ENCODE data around the gene SHOC2.

SHOC2 gene

GRCh38 chr10:110931769-110932381 lies 12.5 kb downstream of the SHOC2 start:
- Mint-ChIP-seq H3K27ac (no peak overlapping the region), H3K36me3 (ENCODE audit: low read depth) (peaks cover 13% of the 10 kb centered on the region), H3K27me3 (ENCODE audit: low read depth, poor library complexity) (no peaks in the 10 kb centered on the region), H3K4me1 (no peaks in the 10 kb centered on the region), H3K9me3 (peaks cover 4% of the 10 kb centered on the region), H3K4me3 (no peak overlapping the region)
- DNase-seq, result no peak
- no peak for TF ChIP-seq CTCF (IDR thresholded peaks at IDR 0.05)

GRCh38 chr10:110932505-110933180 lies 13.2 kb downstream of the SHOC2 start:
- no peak for TF ChIP-seq CTCF (IDR thresholded peaks at IDR 0.05)
- Mint-ChIP-seq H3K9me3 (peaks cover 4% of the 10 kb centered on the region), H3K27me3 (ENCODE audit: low read depth, poor library complexity) (no peaks in the 10 kb centered on the region), H3K36me3 (ENCODE audit: low read depth) (peaks cover 18% of the 10 kb centered on the region), H3K4me1 (no peaks in the 10 kb centered on the region), H3K4me3 (no peak overlapping the region), H3K27ac (no peak overlapping the region)
- no peak for DNase-seq

- Mint-ChIP-seq H3K9me3 (peaks cover 12% of the 10 kb centered on the region), H3K36me3 (ENCODE audit: low read depth) (peaks cover 40% of the 10 kb centered on the region), H3K27ac (no peak overlapping the region), H3K4me3 (no peak overlapping the region), H3K27me3 (ENCODE audit: low read depth, poor library complexity) (no peaks in the 10 kb centered on the region), H3K4me1 (no peaks in the 10 kb centered on the region)
- no peak for DNase-seq
- no peak for TF ChIP-seq CTCF (IDR thresholded peaks at IDR 0.05)
Measured at GRCh38 chr10:110936757-110937156, 17.4 kb downstream of the SHOC2 start.

GRCh38 chr10:110939419-110939818 lies 20.0 kb downstream of the SHOC2 start:
- Mint-ChIP-seq H3K27ac (no peak overlapping the region), H3K27me3 (ENCODE audit: low read depth, poor library complexity) (no peaks in the 10 kb centered on the region), H3K4me1 (no peaks in the 10 kb centered on the region), H3K4me3 (no peak overlapping the region), H3K36me3 (ENCODE audit: low read depth) (peaks cover 66% of the 10 kb centered on the region), H3K9me3 (peaks cover 37% of the 10 kb centered on the region)
- no peak for TF ChIP-seq CTCF (IDR thresholded peaks at IDR 0.05)
- no peak for DNase-seq

- peaks cover 3% of the 10 kb centered on the region for H3K27me3 Mint-ChIP-seq (ENCODE audit: low read depth, poor library complexity)
- peaks cover 63% of the 10 kb centered on the region for H3K9me3 Mint-ChIP-seq
- no peak for DNase-seq
- H3K4me1 Mint-ChIP-seq, result no peaks in the 10 kb centered on the region
- peaks cover 92% of the 10 kb centered on the region for H3K36me3 Mint-ChIP-seq (ENCODE audit: low read depth)
- H3K27ac Mint-ChIP-seq, result no peak overlapping the region
- no peak overlapping the region for H3K4me3 Mint-ChIP-seq
- no peak for TF ChIP-seq CTCF (IDR thresholded peaks at IDR 0.05)
Measured at GRCh38 chr10:110944792-110945396, 25.5 kb downstream of the SHOC2 start.

All from nephron progenitor cell (in vitro differentiated cells).